ENCODE results near the gene PCDH9.
A peak's percentile ranks its signal among the peaks of the same experiment; 100 is the strongest.

The PCDH9 gene

GRCh38 chr13:66680031-66680430 is 550.1 kb downstream of the PCDH9 start:
- H3K4ac ChIP-seq (ENCODE audit: low read depth, low read length): no peak overlapping the region
- no CpG with 5 or more reads among the region's 1 CpG for WGBS (ENCODE audit: extremely low coverage, insufficient coverage, low lambda C conversion rate)
- H2BK5ac ChIP-seq (ENCODE audit: low read length): no peak overlapping the region

DNA sequence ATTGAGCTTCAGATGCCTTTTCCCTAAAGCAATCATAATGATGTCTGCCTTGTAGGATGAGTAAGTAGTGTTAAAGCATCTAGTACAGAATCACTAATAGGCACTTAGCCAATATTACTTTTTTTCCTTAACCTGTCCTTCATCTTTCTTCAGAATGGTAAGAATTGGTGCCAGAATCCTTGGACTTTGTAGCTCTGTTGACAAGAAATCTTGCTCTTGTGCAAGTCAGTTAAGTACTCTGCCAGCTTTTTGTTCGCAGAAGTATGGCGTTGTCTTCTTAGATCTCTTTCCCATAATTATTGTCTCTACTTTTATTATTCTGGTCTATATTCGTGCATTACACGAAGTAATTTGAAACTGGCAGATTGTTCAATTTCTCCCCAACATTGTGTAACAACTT is 554.5 kb downstream of the PCDH9 start:
- no peak overlapping the region for H4K8ac ChIP-seq (ENCODE audit: low read depth, low read length)
- no peak overlapping the region for H3K4me2 ChIP-seq (ENCODE audit: low read length)
- H3K18ac ChIP-seq (ENCODE audit: low read length): no peak overlapping the region
- no peak overlapping the region for H3K4ac ChIP-seq (ENCODE audit: low read depth, low read length)
- H3K23ac ChIP-seq (ENCODE audit: low read length): no peak overlapping the region
- H2BK5ac ChIP-seq (ENCODE audit: low read length): no peak overlapping the region
- H3K4me3 ChIP-seq (ENCODE audit: low read length): no peak overlapping the region
- WGBS (ENCODE audit: extremely low coverage, insufficient coverage, low lambda C conversion rate): no CpG with 5 or more reads among the region's 4 CpGs
- no peak overlapping the region for H3K56ac ChIP-seq (ENCODE audit: low read length)
- no peak overlapping the region for H2AK5ac ChIP-seq (ENCODE audit: low read length)
- H2BK15ac ChIP-seq (replicated peaks; ENCODE audit: low read depth): no peak overlapping the region
- H2BK120ac ChIP-seq (ENCODE audit: low read depth, low read length): no peak overlapping the region
- no peaks in the 10 kb centered on the region for H3K27me3 ChIP-seq (ENCODE audit: insufficient read depth, low read length, poor library complexity)
- H3K79me1 ChIP-seq (ENCODE audit: low read length): no peaks in the 10 kb centered on the region
- DNase-seq: no peak
- no peaks in the 10 kb centered on the region for H3K36me3 ChIP-seq (ENCODE audit: control insufficient read depth, insufficient read depth, low read length)
- no peaks in the 10 kb centered on the region for H3K79me2 ChIP-seq (ENCODE audit: control insufficient read depth, insufficient read depth, low read length)
- no peak overlapping the region for H3K9ac ChIP-seq (ENCODE audit: low read length)
- no peak overlapping the region for H3K27ac ChIP-seq (ENCODE audit: low read depth, low read length)
- no peaks in the 10 kb centered on the region for H3K4me1 ChIP-seq (ENCODE audit: control insufficient read depth, low read depth, low read length)
- no peak overlapping the region for H4K5ac ChIP-seq (ENCODE audit: low read length)

More at GRCh38 chr13:66680031-66680430, 550.1 kb downstream of the PCDH9 start:
- Histone ChIP-seq H3K27ac (ENCODE audit: low read depth, low read length) (no peak overlapping the region), H2BK120ac (ENCODE audit: low read depth, low read length) (no peak overlapping the region), H2BK15ac (replicated peaks; ENCODE audit: low read depth) (no peak overlapping the region), H4K5ac (ENCODE audit: low read length) (no peak overlapping the region), H3K79me2 (ENCODE audit: control insufficient read depth, insufficient read depth, low read length) (no peaks in the 10 kb centered on the region), H3K4me2 (ENCODE audit: low read length) (no peak overlapping the region), H3K27me3 (ENCODE audit: insufficient read depth, low read length, poor library complexity) (no peaks in the 10 kb centered on the region), H2AK5ac (ENCODE audit: low read length) (no peak overlapping the region), H3K56ac (ENCODE audit: low read length) (no peak overlapping the region), H3K9ac (ENCODE audit: low read length) (no peak overlapping the region), H3K4me3 (ENCODE audit: low read length) (no peak overlapping the region), H4K8ac (ENCODE audit: low read depth, low read length) (no peak overlapping the region), H3K18ac (ENCODE audit: low read length) (no peak overlapping the region), H3K23ac (ENCODE audit: low read length) (no peak overlapping the region), H3K4me1 (ENCODE audit: control insufficient read depth, low read depth, low read length) (no peaks in the 10 kb centered on the region), H3K79me1 (ENCODE audit: low read length) (no peaks in the 10 kb centered on the region), H3K36me3 (ENCODE audit: control insufficient read depth, insufficient read depth, low read length) (no peaks in the 10 kb centered on the region)
- DNase-seq: no peak

- no peaks in the 10 kb centered on the region for H3K79me1 ChIP-seq (ENCODE audit: low read length)
- no peaks in the 10 kb centered on the region for H3K36me3 ChIP-seq (ENCODE audit: control insufficient read depth, insufficient read depth, low read length)
- no peak for DNase-seq
- no peak overlapping the region for H2BK120ac ChIP-seq (ENCODE audit: low read depth, low read length)
- H4K8ac ChIP-seq (ENCODE audit: low read depth, low read length): no peak overlapping the region
- H3K4ac ChIP-seq (ENCODE audit: low read depth, low read length): no peak overlapping the region
- no peak overlapping the region for H2BK5ac ChIP-seq (ENCODE audit: low read length)
- no peaks in the 10 kb centered on the region for H3K4me1 ChIP-seq (ENCODE audit: control insufficient read depth, low read depth, low read length)
- H2AK5ac ChIP-seq (ENCODE audit: low read length): no peak overlapping the region
- H4K5ac ChIP-seq (ENCODE audit: low read length): no peak overlapping the region
- no peak overlapping the region for H3K4me2 ChIP-seq (ENCODE audit: low read length)
- H3K27ac ChIP-seq (ENCODE audit: low read depth, low read length): no peak overlapping the region
- no peaks in the 10 kb centered on the region for H3K27me3 ChIP-seq (ENCODE audit: insufficient read depth, low read length, poor library complexity)
- H3K4me3 ChIP-seq (ENCODE audit: low read length): no peak overlapping the region
- H3K56ac ChIP-seq (ENCODE audit: low read length): no peak overlapping the region
- no peak overlapping the region for H2BK15ac ChIP-seq (replicated peaks; ENCODE audit: low read depth)
- WGBS (ENCODE audit: extremely low coverage, insufficient coverage, low lambda C conversion rate): no CpG with 5 or more reads among the region's 1 CpG
- H3K79me2 ChIP-seq (ENCODE audit: control insufficient read depth, insufficient read depth, low read length): no peaks in the 10 kb centered on the region
- no peak overlapping the region for H3K23ac ChIP-seq (ENCODE audit: low read length)
- H3K18ac ChIP-seq (ENCODE audit: low read length): no peak overlapping the region
- H3K9ac ChIP-seq (ENCODE audit: low read length): no peak overlapping the region
Observed at GRCh38 chr13:66673401-66673800, 556.7 kb downstream of the PCDH9 start.

- WGBS (ENCODE audit: extremely low coverage, insufficient coverage, low lambda C conversion rate): no CpG with 5 or more reads among the region's 5 CpGs
- peak; percentile 74 for DNase-seq
Observed at GRCh38 chr13:66665991-66666390, 564.1 kb downstream of the PCDH9 start.

DNA sequence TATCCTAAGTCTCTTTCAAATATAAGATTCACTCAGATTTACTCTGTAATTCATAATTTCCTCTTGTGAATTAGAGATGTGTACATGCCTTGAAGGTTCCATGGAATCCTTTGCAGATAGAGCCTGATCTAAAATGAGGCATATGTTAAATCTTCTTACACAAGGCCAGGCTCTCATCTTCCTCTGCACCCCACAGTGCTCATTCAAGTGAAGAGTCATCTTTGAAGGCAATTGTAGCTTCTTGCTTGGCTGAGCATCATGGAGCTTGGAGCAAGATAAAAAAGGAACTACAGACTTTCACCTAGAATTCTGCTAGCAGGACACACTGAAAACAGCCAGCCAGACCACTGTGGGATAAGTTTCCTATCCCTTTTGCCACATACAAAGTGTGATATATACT is 566.4 kb downstream of the PCDH9 start:
- H3K36me3 ChIP-seq (ENCODE audit: control insufficient read depth, insufficient read depth, low read length): no peaks in the 10 kb centered on the region
- H3K4ac ChIP-seq (ENCODE audit: low read depth, low read length): no peak overlapping the region
- H3K4me1 ChIP-seq (ENCODE audit: control insufficient read depth, low read depth, low read length): no peaks in the 10 kb centered on the region
- no peak overlapping the region for H2BK5ac ChIP-seq (ENCODE audit: low read length)
- H2BK15ac ChIP-seq (replicated peaks; ENCODE audit: low read depth): no peak overlapping the region
- H3K27me3 ChIP-seq (ENCODE audit: insufficient read depth, low read length, poor library complexity): no peaks in the 10 kb centered on the region
- H4K8ac ChIP-seq (ENCODE audit: low read depth, low read length): no peak overlapping the region
- H2BK120ac ChIP-seq (ENCODE audit: low read depth, low read length): no peak overlapping the region
- H3K27ac ChIP-seq (ENCODE audit: low read depth, low read length): no peak overlapping the region
- no peak overlapping the region for H3K18ac ChIP-seq (ENCODE audit: low read length)
- DNase-seq: no peak
- H3K23ac ChIP-seq (ENCODE audit: low read length): no peak overlapping the region
- H3K79me1 ChIP-seq (ENCODE audit: low read length): no peaks in the 10 kb centered on the region
- no peak overlapping the region for H3K4me3 ChIP-seq (ENCODE audit: low read length)
- no peak overlapping the region for H4K5ac ChIP-seq (ENCODE audit: low read length)
- H3K4me2 ChIP-seq (ENCODE audit: low read length): no peak overlapping the region
- H3K79me2 ChIP-seq (ENCODE audit: control insufficient read depth, insufficient read depth, low read length): no peaks in the 10 kb centered on the region
- no peak overlapping the region for H2AK5ac ChIP-seq (ENCODE audit: low read length)
- no peak overlapping the region for H3K56ac ChIP-seq (ENCODE audit: low read length)
- H3K9ac ChIP-seq (ENCODE audit: low read length): no peak overlapping the region

More at GRCh38 chr13:66665991-66666390, 564.1 kb downstream of the PCDH9 start:
- no peaks in the 10 kb centered on the region for H3K4me1 ChIP-seq (ENCODE audit: control insufficient read depth, low read depth, low read length)
- H3K36me3 ChIP-seq (ENCODE audit: control insufficient read depth, insufficient read depth, low read length): no peaks in the 10 kb centered on the region
- no peak overlapping the region for H2BK15ac ChIP-seq (replicated peaks; ENCODE audit: low read depth)
- no peak overlapping the region for H2BK120ac ChIP-seq (ENCODE audit: low read depth, low read length)
- no peak overlapping the region for H3K27ac ChIP-seq (ENCODE audit: low read depth, low read length)
- no peak overlapping the region for H3K9ac ChIP-seq (ENCODE audit: low read length)
- no peak overlapping the region for H3K4me3 ChIP-seq (ENCODE audit: low read length)
- H3K79me2 ChIP-seq (ENCODE audit: control insufficient read depth, insufficient read depth, low read length): no peaks in the 10 kb centered on the region
- no peak overlapping the region for H4K5ac ChIP-seq (ENCODE audit: low read length)
- H3K4me2 ChIP-seq (ENCODE audit: low read length): no peak overlapping the region
- no peak overlapping the region for H3K56ac ChIP-seq (ENCODE audit: low read length)
- H3K79me1 ChIP-seq (ENCODE audit: low read length): no peaks in the 10 kb centered on the region
- H2AK5ac ChIP-seq (ENCODE audit: low read length): no peak overlapping the region
- no peak overlapping the region for H2BK5ac ChIP-seq (ENCODE audit: low read length)
- no peak overlapping the region for H4K8ac ChIP-seq (ENCODE audit: low read depth, low read length)
- H3K18ac ChIP-seq (ENCODE audit: low read length): no peak overlapping the region
- no peak overlapping the region for H3K4ac ChIP-seq (ENCODE audit: low read depth, low read length)
- H3K27me3 ChIP-seq (ENCODE audit: insufficient read depth, low read length, poor library complexity): no peaks in the 10 kb centered on the region
- no peak overlapping the region for H3K23ac ChIP-seq (ENCODE audit: low read length)

DNA sequence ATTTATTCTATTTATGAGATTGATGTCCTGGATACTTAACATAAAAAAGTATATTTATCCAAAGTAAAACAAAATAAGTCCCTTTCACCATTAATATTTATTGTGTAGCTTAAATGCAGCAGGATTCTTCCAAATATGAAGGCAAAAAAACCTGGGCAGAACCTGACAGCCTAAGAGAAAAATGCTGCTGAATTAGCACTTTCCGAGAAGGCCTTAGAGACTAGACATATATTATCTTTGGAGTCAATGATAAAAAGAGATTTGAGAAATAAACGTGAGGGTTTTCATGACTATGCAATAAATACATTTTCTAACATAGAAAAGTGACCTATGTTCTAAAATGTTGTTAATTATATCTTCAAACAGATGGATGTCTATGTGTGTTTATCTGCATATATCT is 566.9 kb downstream of the PCDH9 start:
- no CpG with 5 or more reads among the region's 2 CpGs for WGBS (ENCODE audit: extremely low coverage, insufficient coverage, low lambda C conversion rate)
- no peak overlapping the region for H2AK5ac ChIP-seq (ENCODE audit: low read length)
- H2BK15ac ChIP-seq (replicated peaks; ENCODE audit: low read depth): no peak overlapping the region
- H4K8ac ChIP-seq (ENCODE audit: low read depth, low read length): no peak overlapping the region
- H3K27ac ChIP-seq (ENCODE audit: low read depth, low read length): no peak overlapping the region
- no peak overlapping the region for H3K18ac ChIP-seq (ENCODE audit: low read length)
- no peak overlapping the region for H3K4me3 ChIP-seq (ENCODE audit: low read length)
- H3K27me3 ChIP-seq (ENCODE audit: insufficient read depth, low read length, poor library complexity): no peaks in the 10 kb centered on the region
- no peak overlapping the region for H3K4ac ChIP-seq (ENCODE audit: low read depth, low read length)
- H3K4me1 ChIP-seq (ENCODE audit: control insufficient read depth, low read depth, low read length): no peaks in the 10 kb centered on the region
- no peak overlapping the region for H3K23ac ChIP-seq (ENCODE audit: low read length)
- H3K79me2 ChIP-seq (ENCODE audit: control insufficient read depth, insufficient read depth, low read length): no peaks in the 10 kb centered on the region
- H2BK5ac ChIP-seq (ENCODE audit: low read length): no peak overlapping the region
- no peak for DNase-seq
- H3K36me3 ChIP-seq (ENCODE audit: control insufficient read depth, insufficient read depth, low read length): no peaks in the 10 kb centered on the region
- no peak overlapping the region for H3K4me2 ChIP-seq (ENCODE audit: low read length)
- no peak overlapping the region for H3K56ac ChIP-seq (ENCODE audit: low read length)
- H2BK120ac ChIP-seq (ENCODE audit: low read depth, low read length): no peak overlapping the region
- H4K5ac ChIP-seq (ENCODE audit: low read length): no peak overlapping the region
- H3K79me1 ChIP-seq (ENCODE audit: low read length): no peaks in the 10 kb centered on the region
- no peak overlapping the region for H3K9ac ChIP-seq (ENCODE audit: low read length)
